Hematopoietic multipotent progenitor cell (in vitro differentiated cells): ENCODE measurements around the gene MKLN1. TPM values are rescaled to one million over a fixed set of nuclear protein-coding genes. Genes with fewer than 3 reads are reported as not detected.

Experiments used
- DNase-seq, 3 donors: peaks; one replicate each; pipeline ENCODE4 v3.0.0-alpha.2; 2011 to 2015; ENCODE audit warnings: low read depth in 2 of 3, low spot score in 2 of 3
- total RNA-seq: library from RNA; depleted of rRNA; stranded (reverse); fragments of >200 nt; gene quantifications from one replicate; pipeline ENCODE4 v1.2.3, GENCODE V29; 2012

The MKLN1 gene
- total RNA-seq, 1 donor = 27.7 TPM

- DNase-seq = no peak
Observed at GRCh38 chr7:131346885-131347592, 19.4 kb downstream of the MKLN1 start.

- no peak for DNase-seq
Observed at GRCh38 chr7:131352032-131352431, 24.4 kb downstream of the MKLN1 start.

- no peak for DNase-seq
Observed at GRCh38 chr7:131354390-131354789, 26.7 kb downstream of the MKLN1 start.

- no peak for DNase-seq
Observed at GRCh38 chr7:131355917-131356777, 28.5 kb downstream of the MKLN1 start.

GRCh38 chr7:131357282-131357880, 29.7 kb downstream of the MKLN1 start:
- no peak for DNase-seq

- DNase-seq = no peak
Observed at GRCh38 chr7:131358636-131359035, 31.0 kb downstream of the MKLN1 start.

GRCh38 chr7:131359136-131359776, 31.6 kb downstream of the MKLN1 start:
- DNase-seq = no peak

- DNase-seq = no peak
Observed at GRCh38 chr7:131363719-131364118, 36.0 kb downstream of the MKLN1 start.

GRCh38 chr7:131364767-131365344, 37.2 kb downstream of the MKLN1 start:
- no peak for DNase-seq

- no peak for DNase-seq
Observed at GRCh38 chr7:131365838-131366237, 38.2 kb downstream of the MKLN1 start.

GRCh38 chr7:131369354-131369753, 41.7 kb downstream of the MKLN1 start:
- no peak for DNase-seq

- DNase-seq = peak; percentile 5 to 24 (median 21)
Observed at GRCh38 chr7:131370523-131370968, 42.9 kb downstream of the MKLN1 start.

GRCh38 chr7:131371411-131371810, 43.7 kb downstream of the MKLN1 start:
- DNase-seq = no peak

- no peak for DNase-seq
Observed at GRCh38 chr7:131372554-131372953, 44.9 kb downstream of the MKLN1 start.

- no peak for DNase-seq
Observed at GRCh38 chr7:131374821-131375220, 47.1 kb downstream of the MKLN1 start.

GRCh38 chr7:131381069-131381838, 53.6 kb downstream of the MKLN1 start:
- DNase-seq = no peak

- DNase-seq = peak in 2 of 3 donors; percentile 9 to 65
Observed at GRCh38 chr7:131383417-131384285, 56.0 kb downstream of the MKLN1 start.

GRCh38 chr7:131384286-131384635, 56.6 kb downstream of the MKLN1 start:
- DNase-seq = no peak

- no peak for DNase-seq
Observed at GRCh38 chr7:131385039-131385605, 57.4 kb downstream of the MKLN1 start.
